DMS53 treated with DMSO at 0.1 percent for 48 hours (cell line): ENCODE data around the gene GSAP.
"Not testable (repeated sequence)": the region's sequence is repeated elsewhere in the genome, so short reads cannot be mapped to it uniquely, and the experiment has no call there.

Experiments
- DNase-seq: peaks from one replicate; lab custom pipeline; 2025; ENCODE audit not compliant: unreplicated experiment; lab: John Stamatoyannopoulos, UW

Gene GSAP

GRCh38 chr7:77367976-77368375, 48.2 kb downstream of the GSAP start:
- DNase-seq: no peak

- DNase-seq: no peak
These were observed 53.2 kb downstream of the GSAP start for GRCh38 chr7:77362905-77363304.

GRCh38 chr7:77360969-77361368, 55.2 kb downstream of the GSAP start:
- no peak for DNase-seq

GRCh38 chr7:77360104-77360503, 56.0 kb downstream of the GSAP start:
- peak; percentile 24 for DNase-seq

DNA sequence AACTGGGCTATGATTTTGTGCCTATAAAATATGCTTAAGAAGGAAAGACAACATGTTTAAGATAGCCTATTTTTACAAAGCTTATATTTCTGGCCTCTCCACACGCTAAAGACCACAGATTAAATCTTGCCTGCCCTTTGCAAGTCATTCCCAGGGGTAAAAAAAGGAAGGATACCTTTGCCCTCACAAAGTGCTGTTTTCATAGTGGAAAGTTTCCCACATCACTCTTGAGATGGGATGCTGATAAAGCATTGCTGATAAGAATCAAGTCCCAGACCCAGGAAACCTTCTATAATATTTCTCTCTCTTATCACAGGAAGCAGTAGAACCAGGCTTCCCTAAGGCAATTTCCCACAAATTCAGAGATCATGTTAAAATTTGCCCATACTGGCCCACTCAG, 56.5 kb downstream of the GSAP start:
- no peak for DNase-seq

DNA sequence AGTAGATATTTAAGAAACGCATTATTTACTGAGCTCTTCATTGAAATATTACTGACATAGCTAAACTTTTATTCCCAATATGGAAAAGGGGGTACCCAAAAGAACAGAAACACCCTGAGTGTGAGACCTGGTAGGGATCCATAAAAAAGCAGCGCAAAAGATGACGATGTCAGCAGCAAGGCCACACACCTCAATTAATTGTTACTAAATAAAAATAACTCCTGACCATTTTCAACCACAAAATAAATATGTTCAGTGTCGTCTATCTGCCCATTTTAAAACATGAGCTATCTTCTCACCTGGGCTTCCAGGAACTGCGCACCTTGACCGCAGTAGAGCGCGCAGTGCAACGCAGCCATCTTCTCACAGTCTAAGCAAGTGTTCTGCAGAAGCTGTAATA, 61.2 kb downstream of the GSAP start:
- no peak for DNase-seq

GRCh38 chr7:77354484-77354883, 61.7 kb downstream of the GSAP start:
- DNase-seq: no peak

DNA sequence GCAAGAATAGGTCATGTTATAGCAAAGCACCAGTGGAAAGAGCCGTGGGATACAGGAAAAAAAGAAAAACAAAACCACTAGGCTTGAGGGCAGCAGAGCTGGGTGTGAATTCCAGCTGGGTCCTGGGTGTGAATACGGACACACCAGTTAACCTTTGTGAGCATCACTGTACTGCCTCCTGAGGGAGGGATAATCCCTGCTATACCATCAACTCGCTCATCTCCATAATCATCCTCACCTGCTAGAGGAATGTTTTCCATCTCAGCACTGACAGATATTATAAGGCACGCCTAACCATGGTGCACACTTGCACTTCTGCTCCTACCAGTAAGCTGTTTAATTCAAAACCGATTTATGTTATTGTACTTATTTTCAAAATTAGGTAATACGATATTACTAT, 62.2 kb downstream of the GSAP start:
- no peak for DNase-seq

DNA sequence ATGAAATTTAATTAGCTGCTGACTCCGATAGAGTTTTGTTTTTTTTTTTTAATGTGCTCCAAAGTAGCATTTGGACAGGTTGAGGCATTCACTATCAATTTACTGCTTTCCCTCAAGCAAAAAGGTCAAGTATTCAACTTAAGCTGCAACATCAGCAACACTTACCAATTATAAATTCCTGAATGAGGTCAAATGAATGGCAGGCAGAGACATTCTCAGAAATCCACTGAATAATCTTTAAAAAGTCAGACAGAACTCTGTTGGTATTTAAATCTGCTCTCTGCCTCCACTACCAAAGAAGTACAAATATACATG, 62.8 kb downstream of the GSAP start:
- no peak for DNase-seq

GRCh38 chr7:77352665-77353406, 63.3 kb downstream of the GSAP start:
- DNase-seq: no peak

- DNase-seq: no peak
These were observed 64.6 kb downstream of the GSAP start for GRCh38 chr7:77351539-77352004.

GRCh38 chr7:77349141-77349540, 67.0 kb downstream of the GSAP start:
- DNase-seq: no peak

- DNase-seq: no peak
These were observed 67.8 kb downstream of the GSAP start for GRCh38 chr7:77348371-77348813.

GRCh38 chr7:77346441-77346840, 69.7 kb downstream of the GSAP start:
- DNase-seq: no peak

DNA sequence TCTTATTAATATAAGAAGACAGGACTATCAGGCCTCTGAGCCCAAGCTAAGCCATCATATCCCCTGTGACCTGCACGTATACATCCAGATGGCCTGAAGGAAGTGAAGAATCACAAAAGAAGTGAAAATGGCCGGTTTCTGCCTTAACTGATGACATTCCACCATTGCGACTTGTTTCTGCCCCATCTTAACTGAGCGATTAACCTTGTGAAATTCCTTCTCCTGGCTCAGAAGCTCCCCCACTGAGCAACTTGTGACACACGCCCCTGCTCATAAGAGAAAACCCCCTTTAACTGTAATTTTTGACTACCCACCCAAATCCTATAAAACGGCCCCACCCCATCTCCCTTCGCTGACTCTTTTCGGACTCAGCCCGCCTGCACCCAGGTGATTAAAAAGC, 70.7 kb downstream of the GSAP start:
- DNase-seq: not testable (repeated sequence)

GRCh38 chr7:77339726-77340125, 76.4 kb downstream of the GSAP start:
- no peak for DNase-seq

- DNase-seq: no peak
These were observed 77.1 kb downstream of the GSAP start for GRCh38 chr7:77338883-77339629.

DNA sequence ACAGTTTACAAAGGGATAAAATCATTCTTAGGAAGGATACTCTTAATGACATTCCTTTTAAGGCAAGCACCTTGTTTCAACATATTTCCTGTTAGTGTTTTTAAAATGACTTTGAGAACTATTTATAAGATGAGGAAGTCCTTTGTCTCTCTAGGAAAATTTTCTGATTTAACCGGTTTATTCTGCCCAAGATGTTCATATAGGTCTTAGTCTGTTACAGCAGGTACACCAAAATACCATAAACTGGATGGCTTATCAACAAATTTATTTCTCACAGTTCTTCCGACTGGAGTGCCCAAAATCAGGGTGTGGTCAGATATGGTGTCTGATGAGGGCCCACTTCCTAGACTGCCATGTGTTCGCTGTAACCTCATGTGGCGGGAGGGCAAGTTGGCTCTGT, 77.9 kb downstream of the GSAP start:
- DNase-seq: no peak

GRCh38 chr7:77337456-77337990, 78.6 kb downstream of the GSAP start:
- no peak for DNase-seq

GRCh38 chr7:77335581-77335980, 80.6 kb downstream of the GSAP start:
- no peak for DNase-seq

DNA sequence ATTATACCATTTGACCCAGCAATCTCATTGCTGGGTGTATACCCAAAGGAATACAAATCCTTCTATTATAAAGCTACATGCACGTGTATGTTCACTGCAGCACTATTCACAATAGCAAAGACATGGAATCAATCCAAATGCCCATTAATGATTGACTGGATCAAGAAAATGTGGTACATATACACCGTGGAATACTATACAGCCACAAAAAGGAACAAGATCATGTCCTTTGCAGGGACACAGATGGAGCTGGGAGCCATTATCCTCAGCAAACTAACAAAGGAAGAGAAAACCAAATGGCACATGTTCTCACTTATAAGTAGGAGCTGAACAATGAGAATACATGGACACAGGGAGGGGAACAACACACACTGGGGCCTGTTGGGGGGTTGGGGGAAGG, 82.1 kb downstream of the GSAP start:
- not testable (repeated sequence) for DNase-seq

GRCh38 chr7:77331938-77332695, 84.0 kb downstream of the GSAP start:
- DNase-seq: peak; percentile 88
